GM19240 (cell line): ENCODE measurements around the gene COASY.
"Not testable (repeated sequence)": the region's sequence is repeated elsewhere in the genome, so short reads cannot be mapped to it uniquely, and the experiment has no call there.

Experiments
- DNase-seq: peaks from one replicate; pipeline ENCODE4 v3.0.0; 2011; ENCODE audit warnings: low spot score; ENCODE audit not compliant: insufficient read length

Gene COASY

GRCh38 chr17:42609814-42610801 is 48.2 kb downstream of the COASY start:
- not testable (repeated sequence) for DNase-seq

- no peak for DNase-seq
Observed at GRCh38 chr17:42612013-42612412, 50.1 kb downstream of the COASY start.

DNA sequence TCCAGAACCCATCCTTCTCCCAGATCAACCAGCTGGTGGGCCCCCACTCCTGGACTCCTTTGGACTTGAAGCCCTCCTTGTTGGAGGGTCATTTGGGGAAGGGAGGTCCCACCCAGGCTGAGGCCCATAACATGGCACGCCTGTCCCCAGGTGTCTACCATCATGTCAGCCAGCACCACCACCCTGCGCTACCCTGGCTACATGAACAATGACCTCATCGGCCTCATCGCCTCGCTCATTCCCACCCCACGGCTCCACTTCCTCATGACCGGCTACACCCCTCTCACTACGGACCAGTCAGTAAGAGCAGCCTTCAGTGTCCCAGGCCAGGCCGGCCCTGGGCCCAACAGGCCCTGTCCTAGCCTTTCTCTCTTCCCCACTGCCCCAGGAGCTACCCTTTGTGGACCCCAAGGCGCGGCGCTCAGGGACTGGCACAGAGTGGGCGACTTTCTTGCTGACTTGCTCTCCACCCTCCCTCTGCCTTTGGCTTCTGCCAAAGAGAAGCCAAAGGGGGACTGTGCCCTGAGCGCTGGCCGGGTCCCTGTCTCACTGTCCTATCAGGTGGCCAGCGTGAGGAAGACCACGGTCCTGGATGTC is 51.8 kb downstream of the COASY start:
- DNase-seq: no peak
